GM23338 (cell line): ENCODE data around the gene DNAL1. TPM values are rescaled to one million over a fixed set of nuclear protein-coding genes. Genes with fewer than 3 reads are reported as not detected.

ENCODE experiments used
- ATAC-seq: fragments of 200-7000 bp; cut with Tn5 transposase; 3 replicates; pipeline ENCODE4 v1.9.1; 2020
- DNase-seq: peaks from one replicate; pipeline ENCODE4 v3.0.0-alpha.2; 2015; ENCODE audit warnings: low spot score
- H2AFZ ChIP-seq: fragments of 200-600 bp; sonication (generic); 2 replicates; pipeline ENCODE4 v1.8.0; 2016; ENCODE audit warnings: antibody characterized with exemption, mild to moderate bottlenecking, moderate library complexity
- H3F3A ChIP-seq: fragments of 200-600 bp; sonication (generic); replicated peaks from 2 replicates; pipeline ENCODE4 v1.8.0; 2017; ENCODE audit warnings: antibody characterized with exemption, mixed run types, low read depth
- H3K27ac ChIP-seq: fragments of 200-600 bp; sonication (generic); 2 replicates; pipeline ENCODE4 v1.6.1; 2016; ENCODE audit warnings: low read depth
- H3K27me3 ChIP-seq: fragments of 200-600 bp; sonication (generic); 2 replicates; pipeline ENCODE4 v1.8.0; 2016; ENCODE audit warnings: mild to moderate bottlenecking, mixed run types, moderate library complexity; ENCODE audit not compliant: insufficient read depth
- H3K36me3 ChIP-seq: fragments of 200-600 bp; sonication (generic); 2 replicates; pipeline ENCODE4 v1.8.0; 2016; ENCODE audit warnings: mild to moderate bottlenecking; ENCODE audit not compliant: insufficient read depth
- H3K4me1 ChIP-seq: fragments of 200-600 bp; sonication (generic); 2 replicates; pipeline ENCODE4 v1.8.0; 2016; ENCODE audit warnings: mild to moderate bottlenecking, moderate library complexity; ENCODE audit not compliant: insufficient read depth
- H3K4me2 ChIP-seq: fragments of 200-600 bp; sonication (generic); 2 replicates; pipeline ENCODE4 v1.7.1; 2017; ENCODE audit warnings: mixed run types
- H3K4me3 ChIP-seq: fragments of 200-600 bp; sonication (generic); 2 replicates; pipeline ENCODE4 v1.6.1; 2016; ENCODE audit warnings: mixed run types
- H3K79me2 ChIP-seq: fragments of 200-600 bp; sonication (generic); replicated peaks from 2 replicates; pipeline ENCODE4 v1.8.0; 2017; ENCODE audit warnings: mild to moderate bottlenecking; ENCODE audit not compliant: insufficient read depth
- H3K9me2 ChIP-seq: fragments of 200-600 bp; sonication (generic); 2 replicates; pipeline ENCODE4 v1.8.0; 2017; ENCODE audit not compliant: insufficient read depth
- H4K20me1 ChIP-seq: fragments of 200-600 bp; sonication (generic); replicated peaks from 2 replicates; pipeline ENCODE4 v1.8.0; 2017; ENCODE audit warnings: mild to moderate bottlenecking; ENCODE audit not compliant: insufficient read depth
- H3K27ac Mint-ChIP-seq: 2 replicates; pipeline ENCODE4 v1.8.0; 2020; ENCODE audit warnings: inconsistent platforms, mild to moderate bottlenecking, moderate library complexity, mixed read lengths
- H3K27me3 Mint-ChIP-seq: 3 replicates; pipeline ENCODE4 v1.8.0; 2022; ENCODE audit warnings: low read depth, mild to moderate bottlenecking, moderate library complexity, mixed read lengths, inconsistent platforms; ENCODE audit not compliant: insufficient read depth, poor library complexity
- H3K36me3 Mint-ChIP-seq: 3 replicates; pipeline ENCODE4 v1.8.0; 2021; ENCODE audit warnings: low read depth, mild to moderate bottlenecking, inconsistent platforms, moderate library complexity, mixed read lengths
- H3K4me1 Mint-ChIP-seq: 3 replicates; pipeline ENCODE4 v1.8.0; 2020; ENCODE audit warnings: mild to moderate bottlenecking, inconsistent platforms, mixed read lengths
- H3K4me3 Mint-ChIP-seq: 3 replicates; pipeline ENCODE4 v1.8.0; 2021; ENCODE audit warnings: moderate library complexity, mild to moderate bottlenecking, inconsistent platforms, mixed read lengths
- H3K9me3 Mint-ChIP-seq: 3 replicates; pipeline ENCODE4 v1.8.0; 2020; ENCODE audit warnings: moderate library complexity, mild to moderate bottlenecking, inconsistent platforms, mixed read lengths
- EZH2phosphoT487 ChIP-seq: fragments of 200-600 bp; sonication (generic); IDR thresholded peaks from one replicate; pipeline ENCODE4 v1.8.1; 2018; ENCODE audit warnings: antibody characterized with exemption; ENCODE audit not compliant: unreplicated experiment
- JUNB ChIP-seq: IDR thresholded peaks from one replicate; pipeline ENCODE4 v1.6.1; 2016; ENCODE audit warnings: antibody characterized with exemption; ENCODE audit not compliant: unreplicated experiment
- NANOG ChIP-seq: IDR thresholded peaks from 2 replicates; pipeline ENCODE4 v1.6.1; 2016; ENCODE audit warnings: antibody characterized with exemption, borderline replicate concordance
- POLR2AphosphoS5 ChIP-seq: IDR thresholded peaks from 2 replicates; pipeline ENCODE4 v1.6.1; 2016; ENCODE audit warnings: antibody characterized with exemption, low read depth
- STAT1 ChIP-seq: IDR thresholded peaks from one replicate; pipeline ENCODE4 v1.6.1; 2016; ENCODE audit warnings: antibody characterized with exemption; ENCODE audit not compliant: unreplicated experiment
- ZNF331 ChIP-seq: fragments of 250-450 bp; sonication (Bioruptor Pico); IDR thresholded peaks from 2 replicates; pipeline ENCODE4 v1.5.0; 2020; ENCODE audit warnings: low read depth, mild to moderate bottlenecking, moderate library complexity
- ZNF462 ChIP-seq: fragments of 250-450 bp; sonication (Bioruptor Pico); IDR thresholded peaks from 2 replicates; pipeline ENCODE4 v1.5.0; 2020; ENCODE audit warnings: mild to moderate bottlenecking, moderate library complexity
- polyA plus RNA-seq: library from polyadenylated mRNA; unstranded; fragments of >200 nt; fragmentation: Nextera tagmentation; extraction: Ambion mirVana; gene quantifications from 2 replicates; pipeline ENCODE4 v1.2.1, GENCODE V29; 2016
- total RNA-seq: library from RNA; depleted of rRNA; stranded (reverse); fragments of >200 nt; shearing (Covaris generic); gene quantifications from 2 replicates; pipeline ENCODE4 v1.2.3, GENCODE V29; 2014

DNAL1 gene
- total and polyA plus RNA-seq, 2 experiments from 2014 or later: 7.6 to 29.3 TPM

- no peak overlapping the region for H3K4me2 ChIP-seq
- H3K4me3 ChIP-seq: no peak overlapping the region
- no peaks in the 10 kb centered on the region; the same call in 2 of the 3 replicates for H3K9me3 Mint-ChIP-seq
- no peak for TF ChIP-seq EZH2phosphoT487
- no peak for TF ChIP-seq ZNF462
- no peak for TF ChIP-seq JUNB
- TF ChIP-seq NANOG: no peak
- no peaks in the 10 kb centered on the region for H3K79me2 ChIP-seq
- H3K4me3 Mint-ChIP-seq: no peak overlapping the region
- ATAC-seq (no peak), DNase-seq (no peak)
- no peaks in the 10 kb centered on the region for H3K9me2 ChIP-seq
- H3K4me1 ChIP-seq: no peaks in the 10 kb centered on the region
- H3F3A ChIP-seq: no peaks in the 10 kb centered on the region
- H3K36me3 ChIP-seq: no peaks in the 10 kb centered on the region
- H3K4me1 Mint-ChIP-seq: no peaks in the 10 kb centered on the region
- no peaks in the 10 kb centered on the region for H3K27me3 ChIP-seq
- H3K27me3 Mint-ChIP-seq: no peaks in the 10 kb centered on the region
- H4K20me1 ChIP-seq: no peaks in the 10 kb centered on the region
- no peak overlapping the region for H3K27ac ChIP-seq
- no peak overlapping the region for H2AFZ ChIP-seq
- H3K36me3 Mint-ChIP-seq: peaks cover 9% of the 10 kb centered on the region; the same call in 1 of the 3 replicates
- no peak overlapping the region; the same call in 1 of the 2 replicates for H3K27ac Mint-ChIP-seq
These were observed 39.8 kb downstream of the DNAL1 start for GRCh38 chr14:73684627-73685026.

DNA sequence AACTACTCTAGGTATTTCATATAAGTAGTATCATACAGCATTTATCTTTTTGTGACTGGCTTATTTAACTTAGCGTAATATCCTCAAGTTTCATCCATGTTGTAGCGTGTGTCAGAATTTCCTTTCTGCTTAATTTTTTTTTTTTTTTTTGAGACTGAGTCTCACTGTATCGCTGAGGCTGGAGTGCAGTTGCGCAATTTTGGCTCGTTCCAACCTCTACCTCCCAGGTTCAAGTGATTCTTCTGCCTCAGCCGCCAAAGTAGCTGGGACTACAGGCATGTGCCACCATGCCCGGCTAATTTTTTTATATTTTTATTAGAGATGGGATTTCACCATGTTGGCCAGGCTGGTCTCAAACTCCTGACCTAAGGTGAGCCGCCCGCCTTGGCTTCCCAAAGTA, 40.5 kb downstream of the DNAL1 start:
- Histone ChIP-seq H3K4me1 (no peaks in the 10 kb centered on the region), H3K36me3 (no peaks in the 10 kb centered on the region), H3K9me2 (no peaks in the 10 kb centered on the region), H3K4me2 (no peak overlapping the region), H3F3A (no peaks in the 10 kb centered on the region), H3K79me2 (no peaks in the 10 kb centered on the region), H3K4me3 (no peak overlapping the region), H4K20me1 (no peaks in the 10 kb centered on the region), H3K27ac (no peak overlapping the region), H2AFZ (no peak overlapping the region), H3K27me3 (no peaks in the 10 kb centered on the region)
- Mint-ChIP-seq H3K4me1 (no peaks in the 10 kb centered on the region), H3K27me3 (no peaks in the 10 kb centered on the region), H3K9me3 (no peaks in the 10 kb centered on the region; the same call in 2 of the 3 replicates), H3K36me3 (peaks cover 9% of the 10 kb centered on the region; the same call in 2 of the 3 replicates), H3K27ac (no peak overlapping the region), H3K4me3 (no peak overlapping the region)
- no peak for DNase-seq
- no peak for ATAC-seq
- no peak for TF ChIP-seq STAT1
- TF ChIP-seq ZNF462: no peak
- TF ChIP-seq NANOG: no peak
- no peak for TF ChIP-seq ZNF331 (CRISPR knock-in tag)
- TF ChIP-seq POLR2AphosphoS5: no peak
